MM.1S (cell line): ENCODE results near the gene CAMK2G.
A peak's percentile ranks its signal among the peaks of the same experiment; 100 is the strongest.

Experiments used
- DNase-seq: peaks from one replicate; pipeline ENCODE4 v3.0.0-alpha.2; 2015
- H2AFZ ChIP-seq: fragments of 300-600 bp; sonication (generic); 2 replicates; pipeline ENCODE4 v1.6.0; 2016; ENCODE audit warnings: antibody characterized with exemption, low read length
- H3F3A ChIP-seq: fragments of 300-600 bp; sonication (generic); 2 replicates; pipeline ENCODE4 v1.6.1; 2016; ENCODE audit warnings: mild to moderate bottlenecking, antibody characterized with exemption, low read length, moderate library complexity, mixed read lengths; ENCODE audit not compliant: insufficient read depth
- H3K27ac ChIP-seq: fragments of 300-600 bp; sonication (generic); 2 replicates; pipeline ENCODE4 v1.5.1; 2016; ENCODE audit warnings: mild to moderate bottlenecking, low read length
- H3K27me3 ChIP-seq: fragments of 300-600 bp; sonication (generic); replicated peaks from 2 replicates; pipeline ENCODE4 v1.6.0; 2016; ENCODE audit warnings: low read length; ENCODE audit not compliant: insufficient read depth
- H3K36me3 ChIP-seq: fragments of 300-600 bp; sonication (generic); replicated peaks from 2 replicates; pipeline ENCODE4 v1.6.1; 2016; ENCODE audit warnings: mild to moderate bottlenecking, low read length, mixed read lengths; ENCODE audit not compliant: insufficient read depth
- H3K4me1 ChIP-seq: fragments of 300-600 bp; sonication (generic); 2 replicates; pipeline ENCODE4 v1.6.1; 2016; ENCODE audit warnings: low read length, mixed read lengths
- H3K4me2 ChIP-seq: fragments of 300-600 bp; sonication (generic); 2 replicates; pipeline ENCODE4 v1.6.0; 2016; ENCODE audit warnings: low read depth, low read length
- H3K4me3 ChIP-seq: fragments of 300-600 bp; sonication (generic); 2 replicates; pipeline ENCODE4 v1.5.1; 2016; ENCODE audit warnings: low read length, mixed read lengths
- H3K79me2 ChIP-seq: fragments of 300-600 bp; sonication (generic); 2 replicates; pipeline ENCODE4 v1.6.1; 2016; ENCODE audit warnings: mixed run types, low read length, mixed read lengths
- H3K9ac ChIP-seq: fragments of 300-600 bp; sonication (generic); 2 replicates; pipeline ENCODE4 v1.6.1; 2016; ENCODE audit warnings: low read length, mixed read lengths
- H3K9me2 ChIP-seq: fragments of 300-600 bp; sonication (generic); replicated peaks from 2 replicates; pipeline ENCODE4 v1.6.1; 2016; ENCODE audit warnings: mild to moderate bottlenecking, low read length, mixed read lengths; ENCODE audit not compliant: insufficient read depth
- H3K9me3 ChIP-seq: fragments of 300-600 bp; sonication (generic); replicated peaks from 2 replicates; pipeline ENCODE4 v1.6.1; 2016; ENCODE audit warnings: mild to moderate bottlenecking, low read length, mixed read lengths; ENCODE audit not compliant: insufficient read depth
- H4K20me1 ChIP-seq: fragments of 300-600 bp; sonication (generic); 2 replicates; pipeline ENCODE4 v1.6.1; 2016; ENCODE audit warnings: mild to moderate bottlenecking, low read length, moderate library complexity, mixed read lengths; ENCODE audit not compliant: insufficient read depth
- EZH2 ChIP-seq: fragments of 300-600 bp; sonication (generic); optimal IDR thresholded peaks from 2 replicates; pipeline ENCODE3; 2017; ENCODE audit warnings: low read depth, mild to moderate bottlenecking, antibody characterized with exemption, low read length, mixed read lengths
- EZH2phosphoT487 ChIP-seq: fragments of 300-600 bp; sonication (generic); IDR thresholded peaks from 2 replicates; pipeline ENCODE4 v1.6.1; 2018; ENCODE audit warnings: antibody characterized with exemption, low read length
- TF ChIP-seq, protein P1 (sequence below): fragments of 300-600 bp; sonication (generic); IDR thresholded peaks from 2 replicates; pipeline ENCODE4 v1.5.1; 2016; ENCODE audit warnings: antibody characterized with exemption, low read length, mixed read lengths

The CAMK2G gene

DNA sequence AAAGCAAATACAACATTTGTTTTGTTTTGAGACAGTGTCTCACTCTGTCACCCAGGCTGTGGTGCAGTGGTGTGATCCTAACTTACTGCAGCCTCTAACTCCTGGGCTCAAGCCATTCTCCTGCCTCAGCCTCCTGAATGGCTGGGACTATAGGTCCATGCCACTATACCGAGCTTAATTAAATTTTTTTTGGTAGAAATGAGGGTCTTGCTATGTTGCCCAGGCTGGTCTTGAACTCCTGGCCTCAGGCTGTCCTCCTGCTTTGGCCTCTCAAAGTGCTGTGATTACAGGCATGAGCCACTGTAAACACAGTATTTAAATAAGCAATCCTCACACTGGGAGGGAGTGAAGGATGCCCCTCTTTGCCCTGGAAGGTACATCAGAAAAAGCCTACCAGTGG, 4.0 kb upstream of the CAMK2G start:
- Histone ChIP-seq H4K20me1 (no peaks in the 10 kb centered on the region), H3K4me1 (peaks cover 8% of the 10 kb centered on the region), H3K9ac (no peak overlapping the region), H3F3A (peaks cover 6% of the 10 kb centered on the region; the same call in 1 of the 2 replicates), H3K4me3 (no peak overlapping the region), H3K27me3 (no peaks in the 10 kb centered on the region), H3K9me2 (no peaks in the 10 kb centered on the region), H3K27ac (no peak overlapping the region), H2AFZ (no peak overlapping the region), H3K79me2 (peaks cover under 1% of the 10 kb centered on the region; the same call in 1 of the 2 replicates), H3K36me3 (no peaks in the 10 kb centered on the region), H3K9me3 (no peaks in the 10 kb centered on the region), H3K4me2 (no peak overlapping the region)
- no peak for DNase-seq
- TF ChIP-seq EZH2 (no peak), EZH2phosphoT487 (no peak)
- TF ChIP-seq, protein P1, sequence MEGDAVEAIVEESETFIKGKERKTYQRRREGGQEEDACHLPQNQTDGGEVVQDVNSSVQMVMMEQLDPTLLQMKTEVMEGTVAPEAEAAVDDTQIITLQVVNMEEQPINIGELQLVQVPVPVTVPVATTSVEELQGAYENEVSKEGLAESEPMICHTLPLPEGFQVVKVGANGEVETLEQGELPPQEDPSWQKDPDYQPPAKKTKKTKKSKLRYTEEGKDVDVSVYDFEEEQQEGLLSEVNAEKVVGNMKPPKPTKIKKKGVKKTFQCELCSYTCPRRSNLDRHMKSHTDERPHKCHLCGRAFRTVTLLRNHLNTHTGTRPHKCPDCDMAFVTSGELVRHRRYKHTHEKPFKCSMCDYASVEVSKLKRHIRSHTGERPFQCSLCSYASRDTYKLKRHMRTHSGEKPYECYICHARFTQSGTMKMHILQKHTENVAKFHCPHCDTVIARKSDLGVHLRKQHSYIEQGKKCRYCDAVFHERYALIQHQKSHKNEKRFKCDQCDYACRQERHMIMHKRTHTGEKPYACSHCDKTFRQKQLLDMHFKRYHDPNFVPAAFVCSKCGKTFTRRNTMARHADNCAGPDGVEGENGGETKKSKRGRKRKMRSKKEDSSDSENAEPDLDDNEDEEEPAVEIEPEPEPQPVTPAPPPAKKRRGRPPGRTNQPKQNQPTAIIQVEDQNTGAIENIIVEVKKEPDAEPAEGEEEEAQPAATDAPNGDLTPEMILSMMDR, result no peak

DNA sequence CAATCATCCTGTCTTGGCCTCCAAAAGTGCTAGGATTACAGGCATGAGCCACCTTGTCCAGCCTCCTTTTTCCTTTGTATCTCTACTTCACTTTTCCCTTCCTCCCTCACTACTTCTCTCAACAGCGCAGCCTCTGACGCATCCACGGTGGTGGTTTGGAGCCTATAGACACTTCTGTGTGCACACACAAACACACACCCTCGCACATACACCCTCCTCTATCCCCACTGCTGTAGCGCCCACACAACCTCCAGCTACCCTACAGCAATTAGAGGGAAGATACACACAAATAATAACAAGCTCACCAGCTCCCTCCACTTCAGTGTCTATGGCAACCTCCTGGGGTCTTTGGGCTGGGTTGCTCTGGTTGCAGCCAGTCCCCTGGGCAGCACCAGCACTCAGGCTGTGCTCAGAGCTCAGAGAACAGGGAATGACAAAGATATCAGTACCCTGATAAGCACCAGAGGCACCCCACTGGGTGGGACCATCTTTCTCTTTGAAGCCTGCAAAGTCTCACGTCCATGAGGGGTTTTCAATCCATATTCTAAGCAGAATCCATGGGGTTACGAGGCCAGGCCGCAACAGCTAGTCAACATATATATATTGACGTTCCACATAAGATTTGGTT, 3.3 kb upstream of the CAMK2G start:
- H3K9me2 ChIP-seq, result no peaks in the 10 kb centered on the region
- H2AFZ ChIP-seq, result no peak overlapping the region
- no peak overlapping the region for H3K4me2 ChIP-seq
- DNase-seq, result no peak
- H3K27me3 ChIP-seq, result no peaks in the 10 kb centered on the region
- H3K36me3 ChIP-seq, result no peaks in the 10 kb centered on the region
- peaks cover 6% of the 10 kb centered on the region; the same call in 1 of the 2 replicates for H3F3A ChIP-seq
- peaks cover 8% of the 10 kb centered on the region for H3K79me2 ChIP-seq
- no peak overlapping the region for H3K4me3 ChIP-seq
- H3K27ac ChIP-seq, result no peak overlapping the region
- H3K9me3 ChIP-seq, result no peaks in the 10 kb centered on the region
- H4K20me1 ChIP-seq, result no peaks in the 10 kb centered on the region; the same call in 1 of the 2 replicates
- H3K4me1 ChIP-seq, result peaks cover 11% of the 10 kb centered on the region
- no peak overlapping the region for H3K9ac ChIP-seq
- TF ChIP-seq EZH2 (no peak), EZH2phosphoT487 (no peak)
- TF ChIP-seq, protein P1, result no peak

DNA sequence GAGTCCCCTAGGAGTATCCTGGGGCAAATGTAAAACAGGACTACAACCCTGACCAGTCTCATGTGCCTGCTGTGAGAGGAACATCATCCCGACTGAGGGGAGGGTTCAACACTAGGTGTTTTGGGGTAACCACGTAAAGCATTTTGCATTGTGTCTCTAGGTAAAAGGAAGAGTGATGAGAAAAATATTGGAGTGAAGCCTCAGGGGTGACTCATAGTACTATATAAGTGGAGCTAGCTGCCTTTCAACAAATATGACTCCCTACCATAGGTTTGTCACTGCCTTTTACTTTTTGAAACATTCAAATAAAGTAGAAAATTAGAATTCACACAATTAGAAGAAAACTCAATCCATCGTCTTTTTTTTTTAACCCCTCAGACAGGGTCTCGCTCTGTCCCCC, 2.6 kb upstream of the CAMK2G start:
- peaks cover 11% of the 10 kb centered on the region for H3K4me1 ChIP-seq
- no peak overlapping the region for H3K4me2 ChIP-seq
- no peak overlapping the region for H3K9ac ChIP-seq
- no peak overlapping the region for H3K27ac ChIP-seq
- H2AFZ ChIP-seq, result no peak overlapping the region
- no peaks in the 10 kb centered on the region for H3K9me2 ChIP-seq
- no peaks in the 10 kb centered on the region for H3K36me3 ChIP-seq
- no peak for TF ChIP-seq EZH2phosphoT487
- TF ChIP-seq, protein P1, result no peak
- TF ChIP-seq EZH2, result no peak
- H4K20me1 ChIP-seq, result no peaks in the 10 kb centered on the region; the same call in 1 of the 2 replicates
- H3K9me3 ChIP-seq, result no peaks in the 10 kb centered on the region
- no peak overlapping the region for H3K4me3 ChIP-seq
- no peaks in the 10 kb centered on the region for H3K27me3 ChIP-seq
- H3K79me2 ChIP-seq, result peaks cover 10% of the 10 kb centered on the region
- peaks cover 6% of the 10 kb centered on the region; the same call in 1 of the 2 replicates for H3F3A ChIP-seq
- peak; percentile 1 for DNase-seq
